Transverse colon (tissue), 4 donors: ENCODE measurements around the gene JARID2. TPM values are rescaled to one million over a fixed set of nuclear protein-coding genes. Genes with fewer than 3 reads are reported as not detected.

Source experiments
- DNase-seq: peaks from one replicate; pipeline ENCODE4 v3.0.0-alpha.2; 2019
- H3K27ac ChIP-seq, 4 donors: fragments of 200-600 bp; sonication (generic); 2 replicates each; pipeline ENCODE4 v1.5.1; 2016 to 2018; ENCODE audit warnings: inconsistent platforms in 4 of 4
- H3K27me3 ChIP-seq: fragments of 200-600 bp; sonication (generic); 2 replicates; pipeline ENCODE4 v1.5.1; 2017; ENCODE audit warnings: inconsistent platforms
- H3K36me3 ChIP-seq, 4 donors: fragments of 200-600 bp; sonication (generic); 2 replicates each; pipeline ENCODE4 v1.5.1; 2017 to 2019; ENCODE audit warnings: inconsistent platforms in 4 of 4
- H3K4me1 ChIP-seq, 4 donors: fragments of 200-600 bp; sonication (generic); 2 replicates each; pipeline ENCODE4 v1.5.1; 2017 to 2020; ENCODE audit warnings: inconsistent platforms in 4 of 4
- H3K4me3 ChIP-seq, 4 donors: fragments of 200-600 bp; sonication (generic); 1 replicate in 1 of 4; 2 replicates in 3 of 4; pipeline versions ENCODE4 v1.5.1 to v1.6.1; 2017 to 2019; ENCODE audit warnings: inconsistent platforms in 4 of 4
- H3K9me3 ChIP-seq, 2 donors: fragments of 200-600 bp; sonication (generic); 2 replicates each; pipeline ENCODE4 v1.5.1; 2017 to 2019; ENCODE audit warnings: inconsistent platforms in 2 of 2
- EP300 ChIP-seq: sonication (generic); formaldehyde crosslinking; IDR thresholded peaks from one replicate; pipeline ENCODE4 v1.6.1; 2017; ENCODE audit warnings: antibody characterized with exemption, low read depth
- POLR2A ChIP-seq: fragments of 450-650 bp; IDR thresholded peaks from one replicate; pipeline ENCODE4 v1.6.1; 2016; ENCODE audit warnings: antibody characterized with exemption, mild to moderate bottlenecking, moderate library complexity
- POLR2AphosphoS5 ChIP-seq, 3 donors: sonication (generic); formaldehyde crosslinking; IDR thresholded peaks; one replicate each; pipeline ENCODE4 v1.6.1; 2016; ENCODE audit warnings: antibody characterized with exemption in 3 of 3
- WGBS, 2 donors: methylation state at CpG; one replicate each; pipeline ENCODE4 v1.1.5; 2018; ENCODE audit warnings: low coverage in 1 of 2; 5-methylcytosine and 5-hydroxymethylcytosine counted together
- in situ Hi-C, 4 donors: fragments of 200-750 bp; cut with MboI; loops; one replicate each; pipeline versions ENCODE4 v1.15.0 to v1.15.1; 2017; ENCODE audit warnings: low sequenced_read_pairs in 3 of 4, low pct_ligation_motif_present in 1 of 4, low pct_unique_long_range_greater_than_20kb in 1 of 4
- intact Hi-C: fragments of 100-400 bp; cut with DNase I; formaldehyde crosslinking; loops from one replicate; pipeline ENCODE4 v1.15.1; 2023; ENCODE audit warnings: low total_unique reads
- total RNA-seq, 4 donors: library from RNA; depleted of rRNA; stranded (reverse); fragments of >200 nt; gene quantifications; one replicate each; pipeline ENCODE4 v1.1.0, GENCODE V29; 2016
- TF ChIP-seq, protein P1 (sequence below), 5 experiments: fragments of 200-600 bp in 3 of 5; fragments of 450-650 bp in 2 of 5; sonication (generic) in 3 of 5; IDR thresholded peaks; 1 replicate in 2 of 5; 2 replicates in 3 of 5; pipeline ENCODE4 v1.5.1; 2016 to 2017; ENCODE audit warnings: antibody characterized with exemption in 5 of 5, inconsistent platforms in 3 of 5, mild to moderate bottlenecking in 2 of 5, moderate library complexity in 1 of 5

Gene JARID2
- total RNA-seq, 4 donors from 2014 or later, result 9.4 to 18.7 (median 10.9) TPM

DNA sequence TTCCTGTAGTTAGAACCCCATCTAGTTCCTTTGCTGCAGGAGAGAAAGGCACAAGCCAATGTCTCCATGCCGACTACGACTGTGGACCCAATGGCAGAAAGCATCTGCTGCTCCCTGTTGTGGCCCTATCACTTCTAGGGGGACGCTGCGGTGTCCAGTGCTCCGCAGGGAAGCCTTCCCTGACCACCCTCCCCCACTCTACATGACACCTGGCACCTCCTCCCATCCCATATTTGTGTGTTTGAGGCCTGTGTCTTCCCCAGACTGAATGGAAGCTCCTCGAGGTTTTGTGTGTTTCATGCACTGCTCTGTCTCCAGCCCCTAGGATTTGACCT, 257.4 kb downstream of the JARID2 start:
- intact Hi-C loops, result loop anchor here (10.0 kb wide), 1 partner anchor 121 kb away; no protein-coding TSS in a partner anchor
- DNase-seq, result no peak
- H3K4me1 ChIP-seq, result peaks cover 5 to 28% (median 7%) of the 10 kb centered on the region in 4 donors

DNA sequence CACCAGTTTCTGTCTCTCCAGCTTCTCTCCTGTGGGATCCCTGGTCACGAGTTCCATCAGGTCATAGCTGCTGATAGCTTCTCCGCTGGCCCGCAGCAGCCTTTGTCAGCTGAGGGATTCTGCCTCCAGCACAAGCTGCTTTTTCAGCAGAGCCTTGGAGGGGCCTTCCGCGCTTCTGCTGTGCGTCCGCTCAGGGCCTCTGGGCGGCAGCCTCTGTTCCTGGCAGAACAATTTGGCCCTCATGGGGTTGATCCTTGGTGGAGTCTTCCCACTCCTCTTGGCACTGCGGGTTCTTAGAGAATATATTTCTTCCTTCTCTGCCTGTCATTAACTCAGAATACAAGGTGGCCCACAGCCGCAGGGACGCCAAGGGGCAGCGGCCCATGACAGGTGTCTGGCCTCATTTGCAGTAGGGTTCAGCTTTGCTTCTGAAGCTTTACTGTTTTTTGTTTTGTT, 258.2 kb downstream of the JARID2 start:
- in situ Hi-C loops, result loop anchor here in 1 of 4 donors (25.0 kb wide), 1 partner anchor 108 kb away; no protein-coding TSS in a partner anchor
- no peaks in the 10 kb centered on the region for H3K27me3 ChIP-seq
- H3K36me3 ChIP-seq, result peaks cover 0 to 10% (median 0%) of the 10 kb centered on the region in 4 donors
- H3K27ac ChIP-seq, result peak overlapping the region; percentile 63 to 78 (median 66)
- peaks cover 5 to 28% (median 7%) of the 10 kb centered on the region in 4 donors for H3K4me1 ChIP-seq
- no peak for TF ChIP-seq POLR2AphosphoS5 (IDR thresholded peaks at IDR 0.05)
- TF ChIP-seq, protein P1, sequence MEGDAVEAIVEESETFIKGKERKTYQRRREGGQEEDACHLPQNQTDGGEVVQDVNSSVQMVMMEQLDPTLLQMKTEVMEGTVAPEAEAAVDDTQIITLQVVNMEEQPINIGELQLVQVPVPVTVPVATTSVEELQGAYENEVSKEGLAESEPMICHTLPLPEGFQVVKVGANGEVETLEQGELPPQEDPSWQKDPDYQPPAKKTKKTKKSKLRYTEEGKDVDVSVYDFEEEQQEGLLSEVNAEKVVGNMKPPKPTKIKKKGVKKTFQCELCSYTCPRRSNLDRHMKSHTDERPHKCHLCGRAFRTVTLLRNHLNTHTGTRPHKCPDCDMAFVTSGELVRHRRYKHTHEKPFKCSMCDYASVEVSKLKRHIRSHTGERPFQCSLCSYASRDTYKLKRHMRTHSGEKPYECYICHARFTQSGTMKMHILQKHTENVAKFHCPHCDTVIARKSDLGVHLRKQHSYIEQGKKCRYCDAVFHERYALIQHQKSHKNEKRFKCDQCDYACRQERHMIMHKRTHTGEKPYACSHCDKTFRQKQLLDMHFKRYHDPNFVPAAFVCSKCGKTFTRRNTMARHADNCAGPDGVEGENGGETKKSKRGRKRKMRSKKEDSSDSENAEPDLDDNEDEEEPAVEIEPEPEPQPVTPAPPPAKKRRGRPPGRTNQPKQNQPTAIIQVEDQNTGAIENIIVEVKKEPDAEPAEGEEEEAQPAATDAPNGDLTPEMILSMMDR (IDR thresholded peaks at IDR 0.05), result no peak
- TF ChIP-seq POLR2A, result no peak
- no peak for TF ChIP-seq EP300
- H3K4me3 ChIP-seq, result no peak overlapping the region
- intact Hi-C loops, result loop anchor here (10.0 kb wide), 1 partner anchor 121 kb away; no protein-coding TSS in a partner anchor
- DNase-seq, result peak; percentile 16
- no peaks in the 10 kb centered on the region for H3K9me3 ChIP-seq
- WGBS, 2 donors, result 83 to 86% methylated on average over 3 to 12 of the region's 12 CpGs

More for the DNA sequence above, 257.4 kb downstream of the JARID2 start:
- Histone ChIP-seq H3K27ac (no peak overlapping the region), H3K4me3 (no peak overlapping the region), H3K36me3 (peaks cover 0 to 6% (median 0%) of the 10 kb centered on the region in 4 donors), H3K9me3 (no peaks in the 10 kb centered on the region), H3K27me3 (no peaks in the 10 kb centered on the region)
- TF ChIP-seq, protein P1 (IDR thresholded peaks at IDR 0.05), result no peak
- TF ChIP-seq POLR2A, result no peak
- in situ Hi-C loops, result loop anchor here in 1 of 4 donors (25.0 kb wide), 1 partner anchor 109 kb away; no protein-coding TSS in a partner anchor
- WGBS, 2 donors, result 92 to 100% methylated on average over 2 to 6 of the region's 6 CpGs

DNA sequence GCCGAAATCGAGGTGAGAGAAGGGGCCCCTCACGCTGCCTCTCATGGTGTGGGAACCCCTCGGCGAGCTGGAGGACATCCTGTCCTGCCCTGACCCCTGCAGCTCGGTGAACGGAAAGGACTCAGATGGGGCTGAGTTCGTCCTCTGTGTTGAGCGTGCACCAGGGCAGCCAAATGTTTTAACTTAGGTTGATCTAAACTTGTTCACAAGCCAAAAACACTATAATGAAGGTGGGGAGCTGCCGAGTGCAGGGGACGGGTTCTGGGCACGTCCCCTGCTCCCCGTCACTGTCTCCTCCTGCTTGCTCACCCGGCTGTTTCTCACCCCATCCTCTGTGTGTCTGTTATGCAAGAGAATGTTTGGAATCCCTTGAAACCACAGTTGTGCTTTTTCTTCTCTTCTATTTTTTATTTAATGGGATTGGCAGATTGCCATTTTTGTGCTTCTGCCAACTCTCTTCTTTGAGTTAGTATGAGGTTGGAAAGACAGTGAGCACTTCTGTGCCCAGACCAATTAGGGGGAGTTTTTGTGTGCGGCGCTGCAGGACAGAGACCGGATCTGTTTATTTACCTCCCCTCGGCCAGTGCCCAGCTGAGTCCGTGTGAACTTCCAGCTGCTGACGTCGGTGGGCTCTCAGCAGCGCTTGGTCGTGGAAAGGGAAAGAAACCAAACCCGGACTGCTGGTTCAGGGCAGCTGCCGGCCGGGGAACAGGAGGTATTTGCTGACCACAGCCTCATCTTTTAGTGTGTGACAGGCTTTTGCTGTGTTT, 258.9 kb downstream of the JARID2 start:
- in situ Hi-C loops, result loop anchor here in 1 of 4 donors (25.0 kb wide), 1 partner anchor 108 kb away; no protein-coding TSS in a partner anchor
- Histone ChIP-seq H3K9me3 (no peaks in the 10 kb centered on the region), H3K4me3 (peak overlapping the region in 2 of 4 donors; percentile 3 to 6), H3K27ac (peak overlapping the region; percentile 63 to 78 (median 66)), H3K27me3 (no peaks in the 10 kb centered on the region), H3K4me1 (peaks cover 5 to 28% (median 7%) of the 10 kb centered on the region in 4 donors), H3K36me3 (peaks cover 0 to 14% (median 0%) of the 10 kb centered on the region in 4 donors)
- peak; percentile 9 to 57 (median 40) for TF ChIP-seq POLR2AphosphoS5 (IDR thresholded peaks at IDR 0.05)
- no peak for TF ChIP-seq EP300
- TF ChIP-seq, protein P1 (IDR thresholded peaks at IDR 0.05), result no peak
- TF ChIP-seq POLR2A, result no peak
- peak; percentile 48 for DNase-seq
- intact Hi-C loops, result loop anchor here (10.0 kb wide), 1 partner anchor 120 kb away; no protein-coding TSS in a partner anchor
- 61 to 78% methylated on average over 10 to 26 of the region's 26 CpGs for WGBS, 2 donors

DNA sequence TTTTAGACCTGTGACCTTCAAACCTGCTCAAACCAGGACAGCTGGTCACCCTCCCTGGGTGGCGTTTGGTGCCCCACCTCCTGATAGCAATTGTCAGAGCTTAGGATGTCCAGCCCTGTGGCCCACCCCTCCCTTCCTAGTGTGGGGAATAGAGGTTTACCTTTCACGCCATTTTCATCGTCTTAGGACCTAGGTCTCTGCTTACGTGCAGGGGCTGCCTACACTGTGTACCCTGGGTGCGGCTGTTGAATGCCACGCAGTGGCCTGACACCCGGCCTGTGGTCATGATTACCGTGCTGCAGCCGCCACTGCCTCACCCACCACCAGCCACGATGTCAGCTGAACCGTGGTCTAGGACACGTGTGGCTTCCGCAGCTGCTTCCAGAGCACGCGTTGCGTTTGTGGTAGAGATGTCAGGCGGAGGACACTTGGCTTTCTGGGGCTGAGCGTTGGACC, 259.6 kb downstream of the JARID2 start:
- Histone ChIP-seq H3K36me3 (peaks cover 0 to 14% (median 0%) of the 10 kb centered on the region in 4 donors), H3K9me3 (no peaks in the 10 kb centered on the region), H3K27me3 (no peaks in the 10 kb centered on the region), H3K4me3 (peak overlapping the region in 1 of 4 donors; percentile 3), H3K27ac (peak overlapping the region; percentile 63 to 78 (median 66)), H3K4me1 (peaks cover 5 to 28% (median 7%) of the 10 kb centered on the region in 4 donors)
- TF ChIP-seq POLR2A (no peak), EP300 (no peak), POLR2AphosphoS5 (IDR thresholded peaks at IDR 0.05) (no peak)
- TF ChIP-seq, protein P1 (IDR thresholded peaks at IDR 0.05), result no peak
- peak; percentile 8 for DNase-seq
- 90% methylated on average over 15 of the region's 18 CpGs; no CpG with 5 or more reads in 1 of the 2 donors for WGBS, 2 donors
- intact Hi-C loops (loop anchor here (10.0 kb wide), 1 partner anchor 119 kb away; no protein-coding TSS in a partner anchor), in situ Hi-C loops (loop anchor here in 1 of 4 donors (25.0 kb wide), 1 partner anchor 107 kb away; no protein-coding TSS in a partner anchor)
